GOT3 (cell line): ENCODE measurements around the gene FNIP1.
"Not testable (repeated sequence)": the region's sequence is repeated elsewhere in the genome, so short reads cannot be mapped to it uniquely, and the experiment has no call there.

ENCODE experiments used
- DNase-seq: peaks from one replicate; lab custom pipeline; 2025; ENCODE audit warnings: mixed read lengths; lab: John Stamatoyannopoulos, UW

Gene FNIP1

DNA sequence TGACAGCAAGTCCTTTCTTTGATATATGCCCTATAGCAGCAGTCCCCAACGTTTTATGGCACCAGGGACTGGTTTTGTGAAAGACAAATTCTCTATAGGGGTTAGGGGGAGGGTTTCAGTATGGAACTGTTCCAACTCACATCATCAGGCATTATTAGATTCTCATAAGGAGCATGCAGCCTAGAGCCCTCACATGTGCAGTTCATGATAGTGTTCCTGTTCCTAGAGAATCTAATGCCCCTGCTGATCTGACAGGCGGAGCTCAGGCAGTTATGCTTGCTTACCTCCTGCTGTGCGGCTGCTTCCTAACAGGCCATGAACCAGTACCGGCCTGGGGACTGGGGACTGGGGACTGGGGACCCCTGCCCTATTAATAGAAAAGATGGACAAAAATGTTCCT is 159.1 kb downstream of the FNIP1 start:
- no peak for DNase-seq

DNA sequence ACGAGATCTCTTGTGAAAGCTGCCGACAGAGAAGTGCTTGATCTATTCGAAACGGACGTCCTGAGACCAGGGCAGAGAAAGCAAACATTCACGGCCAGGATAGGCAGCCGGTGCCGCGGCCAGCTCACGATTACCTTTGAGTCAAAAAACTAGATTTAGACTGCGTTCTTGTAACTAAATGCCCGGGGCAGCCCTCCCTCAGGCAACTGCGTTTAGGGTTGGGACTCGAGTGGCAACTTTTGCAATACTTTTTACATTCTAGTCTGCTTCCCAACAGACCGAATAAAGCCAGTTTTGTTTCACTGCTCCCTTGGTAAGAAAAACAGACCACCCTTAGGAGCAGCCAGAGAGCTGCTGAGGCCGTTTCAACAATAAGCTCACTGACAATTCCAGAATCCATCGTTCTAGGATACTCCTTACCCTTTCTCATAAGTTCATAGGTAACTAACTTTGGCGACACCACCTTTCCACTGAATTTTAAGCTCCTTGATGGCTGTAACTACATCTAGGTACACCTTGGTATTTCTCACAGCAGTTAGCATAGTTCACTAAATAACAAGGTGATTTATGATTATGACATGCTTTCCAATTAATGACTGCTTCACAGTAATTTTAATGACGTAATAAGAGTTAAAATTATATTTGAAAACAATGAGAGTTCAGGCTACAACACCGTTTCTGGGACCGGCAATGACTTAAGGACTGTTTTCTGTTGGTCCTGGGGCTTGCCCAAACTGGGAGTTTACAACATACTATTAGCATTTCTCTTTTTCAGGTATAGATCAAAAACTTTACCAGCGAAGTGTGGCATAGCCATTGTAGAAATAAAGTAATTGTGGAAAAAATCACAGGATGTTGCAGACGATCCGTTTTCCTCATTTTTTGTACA is 160.9 kb downstream of the FNIP1 start:
- no peak for DNase-seq

DNA sequence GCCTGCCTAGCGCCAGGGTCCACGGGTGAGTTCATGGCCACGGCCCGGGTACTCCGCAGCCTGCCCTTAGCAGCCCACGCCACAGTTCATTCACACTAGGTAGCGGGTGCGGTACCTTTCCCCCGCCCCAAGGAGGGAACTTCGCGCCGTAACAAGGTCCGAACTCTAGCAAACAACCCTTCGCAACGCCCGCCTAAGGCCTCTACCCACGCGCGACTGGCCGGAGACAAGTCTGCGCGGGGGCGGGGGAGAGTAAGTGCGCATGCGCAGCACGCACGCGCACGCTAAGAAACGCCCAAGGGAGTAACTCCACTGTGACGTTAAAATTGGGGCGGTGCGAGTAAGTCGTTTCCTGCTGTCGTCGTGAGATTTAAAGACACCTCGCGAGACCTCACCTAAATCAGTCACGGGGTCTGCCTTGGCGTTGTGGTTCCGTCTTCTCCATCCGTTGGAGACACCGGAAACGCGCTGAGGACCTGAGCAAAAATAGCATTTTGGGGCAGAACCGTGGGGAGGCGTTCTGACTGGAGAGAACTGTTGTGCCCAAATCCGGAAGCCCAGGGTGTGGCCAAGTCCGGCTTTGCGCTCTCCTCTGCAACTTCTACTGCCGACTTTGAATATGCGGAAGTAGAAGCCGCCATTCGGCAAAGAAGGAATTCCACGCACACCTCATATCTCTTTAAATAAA is 161.7 kb downstream of the FNIP1 start, which contains the start of gene RAPGEF6:
Gene RAPGEF6 (minus strand): TSS at position 234 of the 688 bp plus-strand sequence. CDS start 199 bp downstream, at position 35.
- peak; percentile 98 for DNase-seq

DNA sequence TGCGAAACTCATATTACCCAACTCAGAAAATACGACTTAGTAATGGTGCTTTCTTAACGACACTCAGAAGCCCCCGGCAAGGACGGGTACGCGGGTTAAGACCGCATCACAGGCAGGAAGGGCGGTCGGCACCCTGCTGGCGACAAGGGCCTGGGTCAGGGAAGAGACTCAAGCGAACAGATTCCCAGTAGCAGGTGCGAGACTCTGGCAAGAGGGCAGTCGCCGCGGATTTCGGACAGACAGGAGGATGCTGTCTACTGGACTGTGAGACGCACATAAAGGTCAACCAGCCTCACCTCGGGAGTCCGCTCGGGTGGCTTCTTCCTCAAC is 162.2 kb downstream of the FNIP1 start:
- DNase-seq: no peak

DNA sequence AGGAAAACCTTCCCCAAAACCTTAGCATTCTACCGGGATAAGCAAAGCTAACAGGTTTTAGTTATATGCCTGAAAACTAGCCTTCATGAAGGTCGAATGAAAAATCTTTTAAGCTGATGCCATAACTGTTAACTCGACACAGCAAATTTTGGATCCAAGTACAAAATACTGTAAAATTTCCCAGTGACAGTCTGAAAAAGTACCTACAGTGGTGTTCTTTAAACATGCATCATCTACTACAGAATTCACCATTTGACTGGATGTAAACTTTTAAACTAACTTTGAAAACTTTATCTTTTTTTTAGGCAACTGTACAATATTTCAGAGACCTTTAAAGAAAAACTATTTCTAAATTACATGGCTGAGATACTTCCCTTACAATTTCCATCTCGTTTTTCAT is 162.6 kb downstream of the FNIP1 start:
- DNase-seq: no peak

DNA sequence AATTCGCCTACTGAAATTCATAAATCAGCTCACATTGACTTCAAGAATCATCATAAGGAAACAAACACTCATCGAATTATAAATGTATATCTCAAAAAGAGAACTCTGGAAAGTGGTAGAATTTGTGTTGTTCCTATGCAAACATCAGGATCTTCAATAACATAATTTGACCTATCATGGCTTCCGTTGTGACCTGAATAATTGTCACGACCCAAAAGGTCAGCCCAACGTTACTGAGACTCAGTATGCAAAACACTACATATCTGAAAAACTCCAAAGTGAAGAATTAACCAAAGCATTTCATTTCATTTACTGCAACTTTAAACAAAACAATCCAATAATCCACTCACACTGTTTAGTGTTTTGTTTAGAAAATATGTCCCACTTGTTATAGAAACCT is 163.0 kb downstream of the FNIP1 start:
- no peak for DNase-seq

DNA sequence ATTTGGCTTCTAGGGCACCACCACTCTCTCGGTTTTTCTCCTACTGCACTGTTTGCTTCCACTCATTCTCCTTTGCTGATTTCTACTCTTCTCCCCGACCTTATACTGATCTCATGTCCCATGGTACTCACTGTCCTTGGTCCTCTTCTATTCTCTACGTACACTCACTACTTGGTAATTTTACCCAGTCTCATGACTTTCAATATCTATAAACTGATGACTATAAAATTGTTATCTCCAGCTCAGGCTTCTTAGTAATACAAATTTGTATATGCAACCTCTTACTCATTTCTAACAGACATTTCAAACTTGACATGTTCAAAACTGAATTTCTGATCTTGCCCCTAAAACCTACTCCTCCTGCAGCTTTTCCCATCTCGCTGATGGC is 165.9 kb downstream of the FNIP1 start:
- DNase-seq: no peak

DNA sequence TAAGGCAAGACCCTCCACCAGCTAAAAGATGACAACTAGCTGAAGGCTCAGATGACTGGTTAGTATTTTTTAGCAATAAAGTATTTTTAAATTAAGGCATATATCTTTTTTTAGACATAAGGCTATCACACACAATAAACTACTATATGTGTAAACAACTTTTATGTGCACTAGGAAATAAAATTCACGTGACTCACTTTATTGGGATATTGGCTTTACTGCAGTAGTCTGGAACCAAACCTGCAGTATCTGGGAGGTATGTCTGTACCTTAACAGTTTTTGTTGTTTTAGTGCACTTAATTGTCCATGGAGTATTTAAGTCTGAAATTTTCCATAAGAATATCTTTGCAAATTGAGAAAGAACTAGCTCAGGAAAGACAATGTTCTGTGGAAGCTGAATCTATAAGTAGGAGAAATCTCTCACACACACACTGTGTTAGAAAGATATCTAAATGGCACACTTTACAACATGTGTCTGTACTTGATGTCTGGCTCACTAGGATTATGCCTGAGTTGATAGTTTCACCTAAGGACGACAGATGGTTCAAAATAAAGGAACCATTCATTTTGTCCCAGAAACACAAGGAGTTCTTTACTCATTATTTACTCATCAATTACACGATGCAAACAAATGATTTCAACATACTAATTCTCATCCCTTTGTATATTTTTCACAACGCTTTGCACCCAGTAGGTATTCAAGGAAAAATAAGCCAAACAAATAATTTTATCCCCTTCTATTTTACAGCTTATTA is 166.4 kb downstream of the FNIP1 start:
- DNase-seq: no peak

DNA sequence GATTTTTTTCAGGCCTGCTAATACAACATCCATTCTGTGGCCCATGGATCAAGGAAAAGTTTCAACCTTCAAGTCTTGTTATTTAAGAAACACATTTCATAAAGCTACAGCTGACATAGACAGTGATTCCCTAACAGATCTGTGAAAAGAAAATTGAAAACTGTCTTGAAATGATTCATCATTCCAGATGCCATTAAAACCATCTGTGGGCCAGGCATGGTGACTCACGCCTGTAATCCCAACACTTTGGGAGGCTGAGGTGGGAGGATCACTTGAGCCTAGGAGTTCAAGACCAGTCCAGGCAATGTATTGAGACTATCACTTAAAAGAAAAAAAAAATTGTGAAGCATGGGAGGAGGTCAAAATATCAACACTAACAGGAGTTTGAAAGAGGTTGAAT is 167.8 kb downstream of the FNIP1 start:
- no peak for DNase-seq

DNA sequence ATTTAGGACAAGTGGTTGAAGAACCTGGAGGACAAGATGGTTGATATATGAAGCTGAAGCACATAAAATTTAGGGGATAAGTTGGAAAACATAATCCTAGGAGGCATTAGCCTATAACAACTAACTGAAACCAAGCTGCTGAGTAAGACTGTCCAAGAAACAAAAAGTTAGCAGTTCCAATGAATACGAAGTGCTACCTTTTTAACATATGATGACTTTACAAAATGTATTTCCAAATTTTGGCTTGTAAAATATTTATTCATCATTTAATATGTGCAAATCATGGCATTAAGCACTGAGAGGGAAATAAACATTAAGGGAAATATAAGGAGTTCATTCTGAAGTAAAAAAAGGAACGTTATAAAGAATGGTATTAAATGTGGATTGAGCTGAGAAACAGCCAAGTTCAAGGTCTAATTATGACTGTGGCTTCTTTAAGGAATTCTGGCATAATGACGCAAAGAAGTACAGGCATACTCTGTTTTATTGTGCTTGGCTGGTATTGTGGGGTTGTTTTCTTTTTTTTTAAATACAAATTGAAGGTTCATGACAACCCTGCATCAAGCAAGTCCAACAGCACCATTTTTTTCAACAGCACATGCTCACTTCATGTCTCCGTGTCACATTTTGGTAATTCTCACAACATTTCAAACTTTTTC is 169.5 kb downstream of the FNIP1 start:
- no peak for DNase-seq

DNA sequence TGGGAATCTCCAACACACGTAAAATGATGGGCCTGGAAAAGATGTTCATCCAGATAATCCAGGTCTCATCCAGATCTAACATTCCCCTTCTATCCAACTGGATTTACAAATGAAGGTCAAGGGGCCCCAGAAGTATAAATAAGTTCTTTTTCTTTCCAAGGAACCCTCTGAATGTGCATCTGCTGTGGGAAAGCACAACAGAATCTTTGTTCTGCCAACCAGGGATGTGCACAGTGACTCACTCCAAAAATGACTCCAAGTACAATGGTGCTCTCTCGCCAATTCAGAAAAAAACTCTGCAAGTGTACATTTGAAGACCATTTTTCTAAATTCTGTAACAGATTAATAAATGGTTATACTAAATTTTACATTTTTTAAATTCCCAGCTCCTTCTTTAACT is 174.2 kb downstream of the FNIP1 start:
- no peak for DNase-seq

DNA sequence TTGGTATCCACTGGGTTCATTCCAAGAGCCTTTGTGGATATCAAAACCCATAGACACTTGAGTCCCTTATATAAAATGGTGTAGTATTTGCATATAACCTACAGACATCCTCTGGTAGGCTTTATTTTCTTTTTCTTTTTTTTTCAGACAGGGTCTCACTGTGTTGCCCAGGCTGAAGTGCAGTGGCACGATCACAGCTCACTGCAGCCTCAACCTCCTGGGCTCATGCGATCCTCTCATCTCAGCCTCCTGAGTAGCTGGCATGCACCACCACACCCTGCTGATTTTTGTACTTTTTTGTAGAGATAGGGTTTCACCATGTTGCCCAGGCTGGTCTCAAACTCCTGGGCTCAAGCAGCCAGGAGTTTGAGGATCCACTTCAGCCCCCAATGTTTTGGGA is 175.7 kb downstream of the FNIP1 start:
- not testable (repeated sequence) for DNase-seq

DNA sequence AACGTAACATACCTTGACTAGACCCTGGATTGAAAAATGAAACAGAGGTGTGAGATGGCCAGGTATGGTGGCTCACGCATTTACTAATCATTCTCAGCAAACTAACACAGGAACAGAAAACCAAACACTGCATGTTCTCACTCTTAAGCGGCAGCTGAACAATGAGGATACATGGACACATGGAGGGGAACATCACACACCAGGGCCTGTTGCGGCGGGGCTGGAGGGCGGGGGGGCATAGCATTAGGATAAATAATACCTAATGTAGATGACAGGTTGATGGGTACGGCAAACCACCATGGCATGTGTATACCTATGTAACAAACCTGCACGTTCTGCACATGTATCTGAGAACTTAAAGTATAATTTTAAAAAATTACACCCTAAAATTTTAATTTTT is 177.7 kb downstream of the FNIP1 start:
- DNase-seq: no peak

DNA sequence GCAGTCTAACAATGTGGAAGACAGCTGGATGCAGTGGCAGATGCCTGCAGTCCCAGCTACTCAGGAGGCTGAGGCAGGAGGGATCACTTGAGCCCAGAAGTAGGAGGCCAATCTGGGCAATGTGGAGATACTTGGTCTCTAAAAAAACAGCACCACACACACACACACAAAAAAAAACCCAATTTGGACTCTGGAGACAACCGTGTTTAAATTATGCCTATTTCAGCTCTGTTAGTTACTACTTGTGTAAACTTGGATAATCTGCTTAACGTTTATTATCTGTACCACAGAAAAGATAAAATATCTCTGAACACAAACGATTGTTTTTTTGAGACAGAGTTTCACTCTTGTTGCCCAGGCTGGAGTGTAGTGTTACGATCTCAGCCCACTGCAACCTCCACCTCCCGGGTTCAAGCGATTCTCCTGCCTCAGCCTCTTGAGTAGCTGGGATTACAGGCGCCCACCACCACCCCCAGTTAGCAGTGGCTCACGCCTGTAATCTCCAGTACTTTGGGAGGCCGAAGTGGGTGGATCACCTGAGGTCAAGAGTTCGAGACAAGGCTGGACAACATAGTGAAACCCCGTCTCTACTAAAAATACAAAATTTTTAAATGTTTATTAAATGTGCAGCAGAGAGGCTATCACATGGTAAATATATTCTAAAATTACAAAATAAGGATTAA is 179.5 kb downstream of the FNIP1 start:
- DNase-seq: no peak

DNA sequence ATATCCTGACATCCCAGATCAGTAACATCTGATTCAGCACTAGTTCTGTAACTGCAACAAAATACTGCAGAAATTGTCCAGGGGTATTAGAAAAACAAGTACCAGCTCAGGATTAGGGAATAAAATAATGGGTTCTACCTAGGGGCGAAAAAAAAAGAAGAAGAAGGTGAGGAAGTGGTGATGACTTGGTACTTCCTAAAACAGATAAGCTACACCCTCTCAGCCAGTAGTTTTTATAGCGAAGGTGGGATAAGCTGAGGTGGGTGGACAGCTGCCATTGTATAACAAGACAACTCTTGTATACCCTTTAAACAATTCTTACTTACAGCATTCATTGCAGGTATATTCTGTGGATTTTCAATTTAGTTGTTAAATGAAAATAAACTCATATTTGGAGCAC is 180.9 kb downstream of the FNIP1 start:
- no peak for DNase-seq

DNA sequence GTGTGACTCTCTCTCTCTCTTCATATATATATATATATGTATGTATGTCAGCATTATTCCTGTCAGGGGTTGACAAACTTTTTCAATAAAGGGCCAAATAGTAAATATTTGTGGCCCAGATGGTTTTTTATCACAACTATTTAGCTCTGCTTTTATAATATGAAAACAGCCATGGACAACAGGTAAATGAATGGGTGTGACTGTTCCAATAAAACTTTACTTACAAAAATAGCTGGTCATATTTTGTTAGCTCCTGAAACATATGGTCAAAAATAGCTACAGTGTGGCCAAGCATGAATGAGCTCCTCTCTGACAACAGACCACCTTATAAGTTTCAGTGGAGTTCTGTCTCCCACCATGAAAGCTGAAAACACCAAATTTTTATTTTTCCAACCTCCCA is 183.4 kb downstream of the FNIP1 start:
- DNase-seq: no peak

DNA sequence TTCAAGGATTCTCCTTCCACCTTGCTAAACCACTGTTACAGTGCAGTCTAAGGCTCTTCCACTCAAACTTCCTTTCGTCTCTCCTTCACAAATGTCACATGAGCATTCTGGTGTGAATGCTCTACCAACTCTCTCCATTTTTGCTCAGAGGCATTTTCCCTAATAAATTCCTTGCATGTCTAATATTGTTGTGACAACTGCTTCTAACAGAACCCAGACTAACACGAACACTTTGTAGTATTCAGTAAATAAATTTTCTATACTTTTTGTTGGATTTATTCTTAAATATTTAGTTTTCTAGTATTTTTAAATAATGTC is 185.8 kb downstream of the FNIP1 start:
- DNase-seq: no peak

DNA sequence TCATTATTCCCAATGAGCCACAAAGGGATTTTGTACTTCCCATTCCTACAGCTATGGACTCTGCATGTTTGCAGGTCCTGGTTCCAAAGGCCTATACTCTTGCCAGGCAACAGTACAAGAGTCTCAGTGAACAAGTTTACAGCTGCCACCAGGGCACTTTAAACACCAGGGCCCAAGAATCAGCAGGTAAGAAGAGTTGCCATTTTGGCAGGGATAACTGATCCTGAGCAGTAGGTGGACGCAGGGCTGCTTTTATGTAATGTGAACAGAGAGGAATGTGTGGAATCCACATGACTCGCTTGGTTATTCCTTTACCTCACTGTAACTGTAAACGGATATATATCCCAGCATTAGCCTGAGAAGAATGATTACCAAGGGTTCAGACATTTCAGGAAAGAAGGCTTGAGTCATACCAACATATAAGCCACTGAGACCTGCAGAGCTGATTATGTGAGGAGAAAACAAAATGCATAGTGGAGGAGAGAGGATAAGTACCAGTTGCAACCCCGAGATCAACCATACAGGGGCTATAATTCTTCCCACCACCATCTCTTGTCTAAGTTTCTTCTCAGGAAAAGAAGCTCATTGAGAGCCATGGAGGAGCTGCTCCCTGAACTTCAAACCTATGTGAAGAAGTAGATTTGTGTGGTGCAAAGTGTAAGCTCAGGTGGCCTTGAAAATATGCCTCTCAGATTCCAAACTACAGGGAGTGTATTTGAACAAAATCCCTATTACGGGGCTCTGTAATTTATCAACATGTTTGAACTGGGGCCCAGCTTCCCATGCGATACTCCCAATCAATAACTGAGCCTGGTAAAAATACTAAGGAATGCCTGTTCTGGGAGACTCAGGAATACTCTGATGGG is 186.4 kb downstream of the FNIP1 start:
- DNase-seq: no peak

DNA sequence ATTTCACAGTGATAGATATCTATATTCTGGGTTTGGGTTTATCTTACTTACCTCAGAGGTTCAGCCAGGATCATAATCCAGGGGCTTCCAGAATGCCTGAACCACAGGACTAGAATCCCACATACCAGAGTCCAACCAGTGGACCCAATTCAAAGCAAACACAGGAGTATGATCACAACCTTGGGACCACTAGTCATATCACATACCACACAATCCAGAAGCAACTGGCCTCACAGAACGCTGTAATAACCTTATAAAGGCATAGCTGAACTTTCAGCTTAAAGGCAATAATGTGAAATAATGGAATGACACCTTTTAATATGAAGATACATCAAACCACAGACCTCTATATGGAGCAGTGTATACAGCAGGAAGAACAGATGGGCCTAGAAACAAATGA is 187.0 kb downstream of the FNIP1 start:
- DNase-seq: no peak

DNA sequence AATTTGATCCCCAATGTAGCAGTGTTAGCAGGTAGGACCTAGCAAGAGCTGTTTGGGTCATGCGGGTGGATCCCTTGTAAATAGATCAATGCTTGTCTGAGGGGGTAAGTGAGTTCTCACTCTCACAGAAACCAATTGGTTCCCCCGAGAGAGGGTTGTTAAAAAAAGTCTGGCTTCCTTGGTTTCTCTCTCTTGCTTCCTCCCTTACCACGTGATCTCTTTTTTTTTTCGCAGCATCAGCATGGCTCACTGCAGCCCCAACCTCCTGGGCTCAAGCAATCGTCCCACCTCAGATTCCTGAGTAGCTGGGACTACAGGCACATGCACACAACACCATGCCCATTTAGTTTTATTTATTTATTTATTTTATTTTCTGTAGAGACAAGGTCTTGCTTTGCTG is 188.2 kb downstream of the FNIP1 start:
- no peak for DNase-seq
